ENCODE results near the gene RIGI. TPM values are rescaled to one million over a fixed set of nuclear protein-coding genes. Genes with fewer than 3 reads are reported as not detected.
"Not testable (repeated sequence)": the region's sequence is repeated elsewhere in the genome, so short reads cannot be mapped to it uniquely, and the experiment has no call there.

The RIGI gene
- total RNA-seq, 1 donor from 2014 or later: 10.9 TPM

DNA sequence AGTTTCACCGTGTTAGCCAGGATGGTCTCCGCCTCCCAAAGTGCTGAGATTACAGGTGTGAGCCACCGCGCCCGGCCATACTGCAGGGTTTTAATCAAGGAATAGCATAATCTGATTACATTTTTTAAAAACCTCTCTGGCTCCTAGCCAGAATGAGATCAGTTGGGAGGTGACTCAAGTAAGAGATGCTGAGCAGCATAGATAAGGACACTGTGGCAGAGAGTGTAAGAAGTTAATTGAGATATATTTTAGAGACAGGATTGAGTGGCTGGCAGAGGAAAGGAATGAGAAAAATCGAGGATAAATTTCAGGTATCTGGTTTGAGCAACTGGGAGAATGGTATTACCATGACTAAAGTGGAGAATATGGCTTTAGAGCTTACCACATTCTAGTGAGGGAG is 7.3 kb upstream of the RIGI start:
- H3K4me3 ChIP-seq (ENCODE audit: low read depth, low read length): no peak overlapping the region
- no peak for DNase-seq (ENCODE audit: low read depth)
- TF ChIP-seq, protein P1, sequence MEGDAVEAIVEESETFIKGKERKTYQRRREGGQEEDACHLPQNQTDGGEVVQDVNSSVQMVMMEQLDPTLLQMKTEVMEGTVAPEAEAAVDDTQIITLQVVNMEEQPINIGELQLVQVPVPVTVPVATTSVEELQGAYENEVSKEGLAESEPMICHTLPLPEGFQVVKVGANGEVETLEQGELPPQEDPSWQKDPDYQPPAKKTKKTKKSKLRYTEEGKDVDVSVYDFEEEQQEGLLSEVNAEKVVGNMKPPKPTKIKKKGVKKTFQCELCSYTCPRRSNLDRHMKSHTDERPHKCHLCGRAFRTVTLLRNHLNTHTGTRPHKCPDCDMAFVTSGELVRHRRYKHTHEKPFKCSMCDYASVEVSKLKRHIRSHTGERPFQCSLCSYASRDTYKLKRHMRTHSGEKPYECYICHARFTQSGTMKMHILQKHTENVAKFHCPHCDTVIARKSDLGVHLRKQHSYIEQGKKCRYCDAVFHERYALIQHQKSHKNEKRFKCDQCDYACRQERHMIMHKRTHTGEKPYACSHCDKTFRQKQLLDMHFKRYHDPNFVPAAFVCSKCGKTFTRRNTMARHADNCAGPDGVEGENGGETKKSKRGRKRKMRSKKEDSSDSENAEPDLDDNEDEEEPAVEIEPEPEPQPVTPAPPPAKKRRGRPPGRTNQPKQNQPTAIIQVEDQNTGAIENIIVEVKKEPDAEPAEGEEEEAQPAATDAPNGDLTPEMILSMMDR (conservative IDR thresholded peaks at IDR 0.05; ENCODE audit: low read depth, low read length): no peak

DNA sequence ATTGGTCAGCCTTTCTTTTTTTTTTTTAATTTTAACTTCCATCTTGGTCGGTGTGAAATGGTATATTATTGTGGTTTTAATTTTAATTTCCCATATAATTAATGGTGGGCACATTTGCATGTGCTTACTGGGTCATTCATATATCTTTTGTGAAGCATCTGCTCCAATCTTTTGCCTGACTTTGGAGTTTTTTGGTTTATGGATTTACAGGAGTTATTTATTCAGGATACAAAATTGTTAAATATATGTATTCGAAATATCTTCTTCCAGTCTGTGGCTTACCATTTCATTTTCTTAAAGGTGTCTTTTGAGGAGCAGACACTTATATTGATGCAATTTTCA is 682 bp upstream of the RIGI start:
- H3K4me3 ChIP-seq (ENCODE audit: low read depth, low read length): peak overlapping the region; percentile 70
- no peak for DNase-seq (ENCODE audit: low read depth)
- TF ChIP-seq, protein P1 (conservative IDR thresholded peaks at IDR 0.05; ENCODE audit: low read depth, low read length): no peak

DNA sequence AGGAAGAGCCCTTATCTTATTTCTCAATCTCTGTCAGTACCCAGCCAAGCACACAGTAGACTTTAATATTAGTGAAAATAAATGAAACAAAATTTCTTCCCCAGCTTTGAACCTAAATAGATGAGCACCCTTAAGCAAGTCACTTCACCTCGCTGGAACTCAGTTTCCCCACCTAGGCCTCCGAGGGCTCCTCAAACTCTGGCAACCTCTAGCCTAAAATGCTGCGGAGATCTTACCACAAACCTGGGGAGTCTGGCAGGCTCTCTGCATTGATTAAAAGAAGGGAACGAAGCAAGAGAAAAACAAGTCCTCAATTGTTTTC is 326 bp downstream of the RIGI start:
- peak overlapping the region; percentile 70 for H3K4me3 ChIP-seq (ENCODE audit: low read depth, low read length)
- TF ChIP-seq, protein P1 (conservative IDR thresholded peaks at IDR 0.05; ENCODE audit: low read depth, low read length): no peak
- no peak for DNase-seq (ENCODE audit: low read depth)

DNA sequence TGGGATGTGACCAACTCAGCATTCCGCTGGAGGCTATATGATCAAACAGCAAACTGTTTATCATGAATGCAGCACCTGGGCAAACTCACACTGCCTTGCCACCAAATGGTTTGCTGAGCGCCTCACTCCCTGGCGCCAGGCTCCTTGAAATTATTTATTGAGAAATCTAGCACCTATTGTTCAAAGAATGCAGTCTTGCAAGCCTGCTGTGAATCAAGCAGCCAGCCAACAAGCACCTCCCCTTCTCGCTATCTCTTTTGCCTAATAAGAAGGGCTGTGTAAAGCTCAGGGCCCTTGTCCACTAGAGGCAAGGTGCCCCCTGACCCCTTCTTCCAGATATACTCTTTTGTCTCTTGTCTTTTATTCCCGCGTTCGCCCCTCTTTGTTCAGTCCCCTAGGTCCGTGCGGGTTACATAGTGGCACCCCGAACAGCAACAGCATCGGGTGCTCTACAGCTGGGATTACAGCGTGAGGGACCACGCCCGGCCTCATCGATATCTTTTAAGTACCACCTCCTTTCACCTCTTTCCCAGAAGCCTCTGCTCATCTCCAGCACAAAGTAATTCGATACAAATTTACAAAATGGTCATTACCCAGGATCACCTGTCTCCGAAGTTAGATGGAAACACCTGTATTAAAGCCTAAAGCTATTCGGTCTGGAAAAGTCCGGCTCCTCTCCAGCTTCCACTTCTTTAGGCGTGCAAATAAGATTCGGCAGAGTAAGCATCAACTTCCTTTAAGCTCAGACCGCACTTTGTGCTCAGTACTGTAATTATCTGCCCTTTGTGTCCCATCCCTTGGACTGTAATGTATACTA is 896 bp downstream of the RIGI start:
- TF ChIP-seq, protein P1 (conservative IDR thresholded peaks at IDR 0.05; ENCODE audit: low read depth, low read length): no peak
- peak overlapping the region; percentile 70 for H3K4me3 ChIP-seq (ENCODE audit: low read depth, low read length)
- DNase-seq (ENCODE audit: low read depth): no peak

DNA sequence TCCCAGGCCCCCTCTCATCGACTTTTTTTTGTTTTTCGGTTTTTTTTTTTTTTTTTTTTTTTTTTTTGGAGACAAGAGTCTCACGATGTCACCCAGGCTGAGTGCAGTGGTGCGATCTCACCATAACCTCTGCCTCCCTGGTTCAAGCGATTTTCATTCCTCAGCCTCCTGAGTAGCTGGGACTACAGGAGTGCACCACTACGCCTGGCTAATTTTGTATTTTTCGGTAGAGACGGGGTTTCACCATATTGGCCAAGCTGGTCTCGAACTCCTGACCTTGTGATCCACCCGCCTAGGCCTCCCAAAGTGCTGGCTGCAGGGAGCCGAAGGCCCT is 1.5 kb downstream of the RIGI start:
- H3K4me3 ChIP-seq (ENCODE audit: low read depth, low read length): peak overlapping the region; percentile 70
- DNase-seq (ENCODE audit: low read depth): not testable (repeated sequence)

DNA sequence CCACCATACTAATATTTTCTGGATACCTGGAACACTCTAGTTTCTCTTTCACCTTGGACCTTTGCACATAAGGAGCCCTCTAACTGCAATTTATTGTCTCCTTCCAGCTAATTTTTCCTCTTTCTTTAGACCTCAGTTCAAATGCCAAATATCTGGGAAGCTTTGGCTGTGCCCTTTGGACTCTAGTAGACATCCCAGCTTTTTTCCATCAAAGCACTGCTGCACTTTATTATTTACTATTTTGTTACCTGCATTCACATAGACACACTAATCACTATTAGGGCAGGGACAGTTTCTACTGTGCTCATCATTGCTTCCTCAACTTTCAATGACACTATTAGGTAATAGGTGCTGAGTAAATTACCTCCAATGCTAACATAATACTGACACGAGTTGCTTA is 2.1 kb downstream of the RIGI start:
- peak overlapping the region; percentile 70 for H3K4me3 ChIP-seq (ENCODE audit: low read depth, low read length)
- no peak for DNase-seq (ENCODE audit: low read depth)
- TF ChIP-seq, protein P1 (conservative IDR thresholded peaks at IDR 0.05; ENCODE audit: low read depth, low read length): no peak

DNA sequence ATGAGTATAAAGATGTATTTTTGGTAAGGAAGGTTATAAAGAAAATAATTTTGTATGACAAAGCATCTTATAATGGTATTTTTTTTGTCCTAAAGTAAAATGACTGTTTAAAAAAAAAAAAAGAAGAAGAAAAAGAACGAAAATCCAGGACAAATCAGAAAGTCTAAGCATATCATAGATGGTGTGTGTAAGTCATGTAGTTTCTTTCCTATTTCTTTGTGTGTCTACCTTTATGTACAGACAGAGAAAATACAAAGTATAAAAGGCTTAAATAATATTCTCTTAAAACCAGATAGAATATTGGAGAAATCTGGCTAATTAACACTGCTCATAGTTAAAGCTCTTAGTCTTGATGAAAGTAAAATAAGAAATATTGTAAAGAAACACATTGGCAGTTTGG is 7.7 kb downstream of the RIGI start:
- no peak overlapping the region for H3K4me3 ChIP-seq (ENCODE audit: low read depth, low read length)
- TF ChIP-seq, protein P1 (conservative IDR thresholded peaks at IDR 0.05; ENCODE audit: low read depth, low read length): no peak
- no peak for DNase-seq (ENCODE audit: low read depth)
